ACC112 (cell line): Measurements from ENCODE around the gene BPIFB1.

Experiments
- H2AFZ ChIP-seq: fragments of 200-600 bp; sonication (generic); one replicate; pipeline ENCODE4 v1.6.0; 2017; ENCODE audit warnings: antibody characterized with exemption, low read length; ENCODE audit not compliant: unreplicated experiment
- H3K27ac ChIP-seq: fragments of 200-600 bp; sonication (generic); 2 replicates; pipeline ENCODE4 v1.5.1; 2014; ENCODE audit warnings: low read depth, mild to moderate bottlenecking, antibody characterized with exemption, low read length, moderate library complexity
- H3K27me3 ChIP-seq: fragments of 200-600 bp; sonication (generic); 2 replicates; pipeline ENCODE4 v1.6.1; 2014; ENCODE audit warnings: mild to moderate bottlenecking, antibody characterized with exemption, low read length, moderate library complexity, mixed read lengths; ENCODE audit not compliant: insufficient read depth
- H3K36me3 ChIP-seq: fragments of 200-600 bp; sonication (generic); 2 replicates; pipeline ENCODE4 v1.6.1; 2016; ENCODE audit warnings: mild to moderate bottlenecking, antibody characterized with exemption, low read length, moderate library complexity, mixed read lengths; ENCODE audit not compliant: insufficient read depth
- H3K4me1 ChIP-seq: fragments of 200-600 bp; sonication (generic); one replicate; pipeline ENCODE4 v1.6.1; 2016; ENCODE audit warnings: low read length, mixed read lengths; ENCODE audit not compliant: insufficient read depth, unreplicated experiment, control insufficient read depth
- H3K4me3 ChIP-seq: fragments of 200-600 bp; sonication (generic); 2 replicates; pipeline ENCODE4 v1.5.1; 2014; ENCODE audit warnings: mild to moderate bottlenecking, low read depth, low read length
- H3K79me2 ChIP-seq: fragments of 200-600 bp; sonication (generic); one replicate; pipeline ENCODE4 v1.6.0; 2016; ENCODE audit warnings: low read length; ENCODE audit not compliant: control insufficient read depth, unreplicated experiment, insufficient read depth

BPIFB1 gene

DNA sequence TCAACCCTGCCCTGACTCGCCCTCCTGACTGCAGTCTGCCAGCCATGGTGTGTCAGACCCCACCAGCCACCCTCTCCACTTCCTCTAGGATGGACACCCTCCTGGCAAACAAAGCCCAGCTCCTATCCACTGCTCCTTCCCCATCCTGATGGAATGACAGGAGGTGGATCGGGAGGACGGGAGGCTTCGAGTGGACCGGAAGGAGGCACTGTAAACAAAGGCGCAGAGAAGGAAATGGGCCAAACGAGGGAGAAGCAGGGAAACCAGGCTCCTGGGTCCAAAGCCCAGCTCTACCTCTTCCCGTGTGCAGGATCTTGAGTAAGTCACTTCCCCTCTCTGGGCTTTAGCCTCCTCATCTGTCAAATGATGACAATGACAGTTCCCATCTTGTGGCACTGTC is 40.2 kb downstream of the BPIFB1 start:
- H3K27ac ChIP-seq, result no peak overlapping the region
- no peaks in the 10 kb centered on the region for H3K36me3 ChIP-seq
- H2AFZ ChIP-seq, result no peak overlapping the region
- no peak overlapping the region for H3K4me3 ChIP-seq
- H3K79me2 ChIP-seq, result no peaks in the 10 kb centered on the region
- H3K4me1 ChIP-seq, result no peaks in the 10 kb centered on the region
- H3K27me3 ChIP-seq, result peaks cover 38% of the 10 kb centered on the region

GRCh38 chr20:33325350-33325749 is 42.3 kb downstream of the BPIFB1 start:
- no peak overlapping the region for H3K27ac ChIP-seq
- peaks cover 45% of the 10 kb centered on the region for H3K27me3 ChIP-seq
- H3K79me2 ChIP-seq, result no peaks in the 10 kb centered on the region
- H3K36me3 ChIP-seq, result no peaks in the 10 kb centered on the region
- no peaks in the 10 kb centered on the region for H3K4me1 ChIP-seq
- no peak overlapping the region for H3K4me3 ChIP-seq
- H2AFZ ChIP-seq, result no peak overlapping the region

- H3K27me3 ChIP-seq, result peaks cover 52% of the 10 kb centered on the region
- no peaks in the 10 kb centered on the region for H3K4me1 ChIP-seq
- no peak overlapping the region for H3K4me3 ChIP-seq
- no peaks in the 10 kb centered on the region for H3K79me2 ChIP-seq
- H3K27ac ChIP-seq, result no peak overlapping the region
- no peak overlapping the region for H2AFZ ChIP-seq
- no peaks in the 10 kb centered on the region for H3K36me3 ChIP-seq
Measured at GRCh38 chr20:33328157-33329137, 45.4 kb downstream of the BPIFB1 start.

DNA sequence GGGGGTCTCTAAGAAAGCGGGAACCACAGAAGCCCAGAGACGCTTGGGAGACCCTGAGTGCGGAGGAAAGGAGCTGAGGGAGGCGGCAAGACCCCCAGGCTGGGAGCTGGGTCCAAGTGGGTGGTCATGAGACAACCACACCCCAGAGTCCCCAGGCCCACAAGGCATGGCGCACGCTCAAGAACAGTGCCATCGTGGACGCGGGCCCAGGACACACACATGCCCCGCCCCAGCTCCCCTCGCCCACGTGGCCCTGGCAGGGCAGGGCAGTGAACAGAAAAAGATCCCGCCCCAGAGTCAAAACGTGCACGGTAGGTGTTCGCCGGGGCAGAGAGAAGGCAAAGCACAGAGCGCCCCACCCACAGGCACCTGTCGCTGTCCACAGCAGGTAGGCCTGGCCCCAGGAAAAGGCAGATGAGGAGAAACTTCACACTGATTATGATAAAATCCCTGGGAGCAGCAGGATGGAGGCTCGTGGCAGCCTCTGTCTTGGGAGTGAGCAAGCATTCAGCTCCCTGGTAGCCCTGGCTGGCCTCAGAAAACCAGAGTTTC is 50.0 kb downstream of the BPIFB1 start:
- Histone ChIP-seq H3K4me3 (no peak overlapping the region), H3K27ac (no peak overlapping the region), H2AFZ (no peak overlapping the region), H3K27me3 (peaks cover 42% of the 10 kb centered on the region), H3K79me2 (no peaks in the 10 kb centered on the region), H3K36me3 (no peaks in the 10 kb centered on the region), H3K4me1 (no peaks in the 10 kb centered on the region)

DNA sequence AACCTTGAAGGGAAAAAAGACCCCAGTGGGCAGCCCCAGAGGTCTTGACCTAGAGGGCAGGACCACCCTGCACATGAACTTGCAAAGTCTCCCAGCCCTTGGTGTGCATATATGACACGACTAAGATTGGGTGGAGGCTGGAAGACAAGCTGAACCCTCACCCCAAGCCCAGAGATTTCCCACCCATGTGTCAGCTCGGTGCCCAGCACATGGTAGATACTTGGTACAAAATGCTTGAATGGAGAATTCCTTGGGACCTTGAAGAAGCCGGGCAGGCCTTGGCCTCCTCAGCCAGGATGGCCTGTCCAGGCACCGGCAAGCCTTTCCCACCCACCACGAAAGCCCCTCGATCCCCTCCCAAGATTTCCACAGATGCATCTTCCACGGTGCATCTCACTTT is 50.6 kb downstream of the BPIFB1 start:
- no peak overlapping the region for H3K4me3 ChIP-seq
- H3K27me3 ChIP-seq, result peaks cover 37% of the 10 kb centered on the region
- no peak overlapping the region for H2AFZ ChIP-seq
- no peaks in the 10 kb centered on the region for H3K79me2 ChIP-seq
- H3K27ac ChIP-seq, result no peak overlapping the region
- H3K36me3 ChIP-seq, result no peaks in the 10 kb centered on the region
- no peaks in the 10 kb centered on the region for H3K4me1 ChIP-seq

DNA sequence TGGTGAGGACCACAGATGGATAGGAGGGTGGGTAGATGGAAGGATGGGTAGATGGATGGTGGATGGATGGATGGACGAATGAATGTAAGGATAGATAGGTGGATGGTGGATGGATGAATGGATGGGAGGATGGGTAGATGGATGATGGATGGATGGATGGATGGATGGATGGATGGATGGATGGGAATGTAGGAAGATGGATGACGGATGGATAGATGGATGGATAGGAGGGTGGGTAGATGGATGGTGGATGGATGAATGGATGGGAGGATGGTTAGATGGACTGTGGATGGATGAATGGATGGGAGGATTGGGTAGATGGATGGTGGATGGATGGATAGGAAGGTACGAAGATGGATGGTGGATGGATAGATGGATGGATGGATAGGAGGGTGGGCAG is 51.1 kb downstream of the BPIFB1 start:
- H2AFZ ChIP-seq, result no peak overlapping the region
- H3K27ac ChIP-seq, result no peak overlapping the region
- H3K27me3 ChIP-seq, result peaks cover 32% of the 10 kb centered on the region
- no peaks in the 10 kb centered on the region for H3K4me1 ChIP-seq
- H3K79me2 ChIP-seq, result no peaks in the 10 kb centered on the region
- H3K4me3 ChIP-seq, result no peak overlapping the region
- no peaks in the 10 kb centered on the region for H3K36me3 ChIP-seq

DNA sequence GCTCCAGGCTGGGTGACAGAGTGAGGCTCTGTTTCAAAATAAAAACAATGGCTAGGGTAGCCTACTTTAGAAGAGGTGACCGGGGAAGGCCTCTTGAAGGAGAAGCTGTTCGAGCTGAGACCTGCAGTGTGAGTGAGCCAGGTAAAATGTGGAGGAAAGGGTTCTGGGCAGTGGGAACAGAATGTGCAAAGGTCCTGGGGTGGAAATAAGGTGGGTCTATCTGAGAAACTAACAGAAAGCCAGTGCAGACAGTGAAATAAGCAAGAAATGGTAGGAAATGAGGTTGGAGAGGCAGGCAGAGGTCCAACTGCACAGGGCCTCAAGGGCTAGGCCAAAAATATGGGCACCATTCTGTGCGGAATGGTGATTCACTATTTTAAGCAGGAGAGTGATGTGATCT is 53.4 kb downstream of the BPIFB1 start:
- Histone ChIP-seq H3K27me3 (peaks cover 16% of the 10 kb centered on the region), H2AFZ (no peak overlapping the region), H3K27ac (no peak overlapping the region), H3K36me3 (no peaks in the 10 kb centered on the region), H3K4me1 (no peaks in the 10 kb centered on the region), H3K4me3 (no peak overlapping the region), H3K79me2 (no peaks in the 10 kb centered on the region)

DNA sequence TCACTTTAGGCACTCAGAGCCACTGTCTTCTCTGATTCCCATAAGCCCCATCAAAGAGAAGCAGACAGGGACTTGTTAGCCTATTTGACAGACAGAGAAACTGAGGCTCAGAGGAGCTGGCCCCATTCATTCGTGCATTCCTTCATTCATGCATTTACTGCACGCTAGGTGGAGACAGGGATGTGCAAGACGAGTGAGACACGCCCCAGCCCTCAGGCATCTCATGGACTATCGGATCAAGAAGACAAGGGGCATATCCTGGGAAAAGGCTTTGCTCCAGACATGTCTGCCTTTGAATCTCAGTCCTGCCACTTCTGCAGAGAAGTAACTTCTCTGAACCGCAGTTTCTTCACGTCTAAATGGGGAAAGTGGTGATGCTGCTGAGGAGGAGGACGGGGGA is 54.1 kb downstream of the BPIFB1 start:
- Histone ChIP-seq H3K36me3 (no peaks in the 10 kb centered on the region), H3K4me3 (no peak overlapping the region), H3K27me3 (peaks cover 15% of the 10 kb centered on the region; the same call in 1 of the 2 replicates), H3K27ac (no peak overlapping the region), H3K4me1 (no peaks in the 10 kb centered on the region), H3K79me2 (no peaks in the 10 kb centered on the region), H2AFZ (no peak overlapping the region)

- Histone ChIP-seq H3K27ac (no peak overlapping the region), H3K79me2 (no peaks in the 10 kb centered on the region), H3K27me3 (peaks cover 10% of the 10 kb centered on the region; the same call in 1 of the 2 replicates), H3K4me3 (no peak overlapping the region), H2AFZ (no peak overlapping the region), H3K4me1 (no peaks in the 10 kb centered on the region), H3K36me3 (no peaks in the 10 kb centered on the region)
Measured at GRCh38 chr20:33337531-33338165, 54.6 kb downstream of the BPIFB1 start.

- Histone ChIP-seq H3K27ac (no peak overlapping the region), H3K4me3 (no peak overlapping the region), H3K27me3 (peaks cover 9% of the 10 kb centered on the region; the same call in 1 of the 2 replicates), H3K79me2 (no peaks in the 10 kb centered on the region), H2AFZ (no peak overlapping the region), H3K4me1 (no peaks in the 10 kb centered on the region), H3K36me3 (no peaks in the 10 kb centered on the region)
Measured at GRCh38 chr20:33338467-33339258, 55.6 kb downstream of the BPIFB1 start.
